Fibroblast of lung (primary cell): Measurements from ENCODE around the gene NPC2.

Source experiments
- EZH2 ChIP-seq: IDR thresholded peaks from 2 replicates; pipeline ENCODE4 v1.5.1; 2012; ENCODE audit warnings: low read length, control low read depth, mild to moderate bottlenecking; ENCODE audit errors: missing control alignments
- TF ChIP-seq, protein P1 (sequence below), 2 donors: IDR thresholded peaks in 1 of 2; conservative IDR thresholded peaks in 1 of 2; 1 replicate in 1 of 2; 2 replicates in 1 of 2; pipeline ENCODE4 v1.5.1; 2011 to 2012; ENCODE audit warnings: low read length in 2 of 2, control low read depth in 1 of 2, inconsistent platforms in 1 of 2, low read depth in 1 of 2, mild to moderate bottlenecking in 1 of 2

DNA sequence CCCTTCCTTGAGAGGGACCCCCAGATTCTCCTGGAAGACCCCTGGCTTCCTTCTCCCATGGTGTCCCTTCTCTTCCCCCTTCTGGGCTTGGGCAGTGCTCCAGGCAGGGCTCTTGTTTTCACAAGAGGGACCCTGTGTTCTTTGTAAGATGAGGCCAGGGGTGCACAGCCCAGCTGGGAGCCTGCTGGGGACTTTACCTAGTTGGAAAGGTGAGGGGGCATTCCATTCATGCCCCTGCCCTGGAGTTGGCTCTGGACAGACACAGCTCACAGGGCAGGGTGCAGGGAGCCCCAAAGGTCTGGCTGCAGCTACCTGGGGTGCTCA, 31.7 kb upstream of the NPC2 start:
- TF ChIP-seq, protein P1, sequence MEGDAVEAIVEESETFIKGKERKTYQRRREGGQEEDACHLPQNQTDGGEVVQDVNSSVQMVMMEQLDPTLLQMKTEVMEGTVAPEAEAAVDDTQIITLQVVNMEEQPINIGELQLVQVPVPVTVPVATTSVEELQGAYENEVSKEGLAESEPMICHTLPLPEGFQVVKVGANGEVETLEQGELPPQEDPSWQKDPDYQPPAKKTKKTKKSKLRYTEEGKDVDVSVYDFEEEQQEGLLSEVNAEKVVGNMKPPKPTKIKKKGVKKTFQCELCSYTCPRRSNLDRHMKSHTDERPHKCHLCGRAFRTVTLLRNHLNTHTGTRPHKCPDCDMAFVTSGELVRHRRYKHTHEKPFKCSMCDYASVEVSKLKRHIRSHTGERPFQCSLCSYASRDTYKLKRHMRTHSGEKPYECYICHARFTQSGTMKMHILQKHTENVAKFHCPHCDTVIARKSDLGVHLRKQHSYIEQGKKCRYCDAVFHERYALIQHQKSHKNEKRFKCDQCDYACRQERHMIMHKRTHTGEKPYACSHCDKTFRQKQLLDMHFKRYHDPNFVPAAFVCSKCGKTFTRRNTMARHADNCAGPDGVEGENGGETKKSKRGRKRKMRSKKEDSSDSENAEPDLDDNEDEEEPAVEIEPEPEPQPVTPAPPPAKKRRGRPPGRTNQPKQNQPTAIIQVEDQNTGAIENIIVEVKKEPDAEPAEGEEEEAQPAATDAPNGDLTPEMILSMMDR (conservative IDR thresholded peaks at IDR 0.05 in 1 of 2, IDR thresholded peaks at IDR 0.05 in 1 of 2; ENCODE audit: low read depth in 1 of 2, low read length in 2 of 2), result no peak
- TF ChIP-seq EZH2, result no peak
